GM10248 (cell line): Measurements from ENCODE around the gene FOLR1.
"Not testable (repeated sequence)": the region's sequence is repeated elsewhere in the genome, so short reads cannot be mapped to it uniquely, and the experiment has no call there.

Experiments
- CTCF ChIA-PET: fragments of 300-600 bp; sonication (Branson Sonifier 250); formaldehyde crosslinking; extraction: SDS; loops from one replicate; lab custom pipeline; 2021; ENCODE audit warnings: antibody characterized with exemption; lab: Yijun Ruan, JAX
- POLR2A ChIA-PET: fragments of 350-650 bp; sonication (Branson Sonifier 250); formaldehyde crosslinking; extraction: SDS; loops from one replicate; lab custom pipeline; 2020; ENCODE audit warnings: antibody characterized with exemption; lab: Yijun Ruan, JAX
- DNase-seq: peaks from one replicate; pipeline ENCODE4 v3.0.0; 2012; ENCODE audit errors: extremely low spot score
- CTCF ChIP-seq: IDR thresholded peaks from 2 replicates; pipeline ENCODE4 v1.5.1; 2012; ENCODE audit warnings: mild to moderate bottlenecking, low read depth; ENCODE audit errors: extremely low read depth, missing control alignments, control extremely low read depth

Gene FOLR1

GRCh38 chr11:72155751-72156150 is 36.2 kb upstream of the FOLR1 start:
- ChIA-PET POLR2A (no interaction called here), CTCF (interaction anchor here (1.0 to 4.2 kb wide), 4 partner anchors 9 to 18 kb away, joined by 3 to 36 read pairs (median 16); no protein-coding TSS in a partner anchor)
- TF ChIP-seq CTCF: no peak
- no peak for DNase-seq

GRCh38 chr11:72157131-72157530 is 34.8 kb upstream of the FOLR1 start:
- ChIA-PET CTCF (interaction anchor here (1.4 to 4.1 kb wide), 4 partner anchors 10 to 180 kb away, joined by 3 to 27 read pairs (median 10); no protein-coding TSS in a partner anchor), POLR2A (no interaction called here)
- no peak for TF ChIP-seq CTCF
- no peak for DNase-seq

GRCh38 chr11:72160319-72160718 is 31.6 kb upstream of the FOLR1 start:
- ChIA-PET POLR2A (no interaction called here), CTCF (interaction anchor here (0.8 to 4.1 kb wide), 3 partner anchors 15 to 271 kb away, joined by 3 to 15 read pairs (median 4); no protein-coding TSS in a partner anchor)
- no peak for TF ChIP-seq CTCF
- DNase-seq: no peak

GRCh38 chr11:72162891-72163492 is 28.9 kb upstream of the FOLR1 start:
- ChIA-PET POLR2A (no interaction called here), CTCF (interaction anchor here (1.4 to 1.9 kb wide), 2 partner anchors 19 to 21 kb away, joined by 3 to 5 read pairs; no protein-coding TSS in a partner anchor)
- no peak for DNase-seq
- no peak for TF ChIP-seq CTCF

- DNase-seq, POLR2A ChIA-PET: not testable (repeated sequence)
- CTCF ChIA-PET: interaction anchor here (1.4 kb wide), 1 partner anchor 20 kb away, joined by 3 read pairs; no protein-coding TSS in a partner anchor
Observed at GRCh38 chr11:72164187-72164586, 27.8 kb upstream of the FOLR1 start.

GRCh38 chr11:72169046-72169555 is 22.8 kb upstream of the FOLR1 start:
- POLR2A ChIA-PET, DNase-seq: not testable (repeated sequence)
- CTCF ChIA-PET: interaction anchor here (1.9 kb wide), 1 partner anchor 13 kb away, joined by 3 read pairs; no protein-coding TSS in a partner anchor

- DNase-seq, POLR2A ChIA-PET: not testable (repeated sequence)
- CTCF ChIA-PET: interaction anchor here (1.0 to 1.9 kb wide), 2 partner anchors 12 to 13 kb away, joined by 3 read pairs; no protein-coding TSS in a partner anchor
Observed at GRCh38 chr11:72169754-72170153, 22.2 kb upstream of the FOLR1 start.

GRCh38 chr11:72172043-72172442 is 19.9 kb upstream of the FOLR1 start:
- CTCF ChIA-PET: interaction anchor here (1.3 to 3.5 kb wide), 2 partner anchors 12 to 28 kb away, joined by 3 to 15 read pairs; no protein-coding TSS in a partner anchor
- DNase-seq, POLR2A ChIA-PET: not testable (repeated sequence)

GRCh38 chr11:72173291-72173690 is 18.6 kb upstream of the FOLR1 start:
- no peak for DNase-seq
- no peak for TF ChIP-seq CTCF
- CTCF ChIA-PET: interaction anchor here (1.3 to 3.5 kb wide), 2 partner anchors 11 to 29 kb away, joined by 3 to 15 read pairs; no protein-coding TSS in a partner anchor
- POLR2A ChIA-PET: no interaction called here
